CD4-positive, alpha-beta memory T cell (primary cell): ENCODE data around the gene RANBP6. TPM values are rescaled to one million over a fixed set of nuclear protein-coding genes. Genes with fewer than 3 reads are reported as not detected.

Experiments
- CTCF ChIA-PET: fragments of 350-600 bp; sonication (Branson Sonifier 250); formaldehyde crosslinking; loops from one replicate; lab custom pipeline; 2021; ENCODE audit warnings: inconsistent platforms; ENCODE audit not compliant: partially characterized antibody; lab: Charles Lee
- POLR2A ChIA-PET: fragments of 350-600 bp; sonication (Branson Sonifier 250); formaldehyde crosslinking; loops from one replicate; lab custom pipeline; 2021; ENCODE audit not compliant: partially characterized antibody; lab: Charles Lee
- DNase-seq, 5 donors: peaks; one replicate each; pipeline versions ENCODE4 v3.0.0 to v3.0.0-alpha.2; 2020 to 2022; ENCODE audit warnings: mixed read lengths in 1 of 5
- H3K27ac ChIP-seq: one replicate; pipeline ENCODE4 v1.7.0; 2013; ENCODE audit warnings: low read depth, low read length
- H3K27me3 ChIP-seq: 2 replicates; pipeline ENCODE4 v1.7.0; 2013; ENCODE audit warnings: mild to moderate bottlenecking, low read length, moderate library complexity; ENCODE audit not compliant: insufficient read depth
- H3K36me3 ChIP-seq: 2 replicates; pipeline ENCODE4 v1.7.0; 2013; ENCODE audit warnings: mild to moderate bottlenecking, low read length, moderate library complexity; ENCODE audit not compliant: insufficient read depth
- H3K4me1 ChIP-seq: 2 replicates; pipeline ENCODE4 v1.7.0; 2013; ENCODE audit warnings: mild to moderate bottlenecking, low read length, moderate library complexity; ENCODE audit not compliant: insufficient read depth
- H3K4me3 ChIP-seq, 2 donors: one replicate each; pipeline ENCODE4 v1.7.0; 2013; ENCODE audit warnings: low read length in 2 of 2, mild to moderate bottlenecking in 1 of 2
- H3K9me3 ChIP-seq, 2 donors: one replicate each; pipeline ENCODE4 v1.7.0; 2013; ENCODE audit warnings: low read length in 2 of 2, control low read depth in 1 of 2; ENCODE audit not compliant: control insufficient read depth in 1 of 2
- H3K27ac Mint-ChIP-seq, 7 donors: one replicate each; pipeline ENCODE4 v1.8.0; 2020 to 2021; ENCODE audit warnings: mixed read lengths in 7 of 7, mild to moderate bottlenecking in 6 of 7, inconsistent platforms in 3 of 7, moderate library complexity in 3 of 7
- H3K27me3 Mint-ChIP-seq, 2 donors: one replicate each; pipeline ENCODE4 v1.8.0; 2020 to 2021; ENCODE audit warnings: mixed read lengths in 2 of 2
- H3K36me3 Mint-ChIP-seq, 2 donors: one replicate each; pipeline ENCODE4 v1.8.0; 2020 to 2021; ENCODE audit warnings: mixed read lengths in 2 of 2, inconsistent platforms in 1 of 2, mild to moderate bottlenecking in 1 of 2
- H3K4me1 Mint-ChIP-seq, 4 donors: one replicate each; pipeline ENCODE4 v1.8.0; 2020 to 2021; ENCODE audit warnings: mixed read lengths in 4 of 4, mild to moderate bottlenecking in 1 of 4
- H3K4me3 Mint-ChIP-seq, 8 donors: one replicate each; pipeline ENCODE4 v1.8.0; 2020 to 2021; ENCODE audit warnings: mixed read lengths in 8 of 8, mild to moderate bottlenecking in 7 of 8, moderate library complexity in 6 of 8, inconsistent platforms in 3 of 8
- H3K9me3 Mint-ChIP-seq, 8 donors: one replicate each; pipeline ENCODE4 v1.8.0; 2020 to 2021; ENCODE audit warnings: mixed read lengths in 8 of 8, mild to moderate bottlenecking in 5 of 8, inconsistent platforms in 3 of 8, moderate library complexity in 1 of 8
- intact Hi-C: fragments of 100-400 bp; cut with micrococcal nuclease; formaldehyde crosslinking; loops from one replicate; pipeline ENCODE4 v1.15.1; 2023
- polyA plus RNA-seq, 2 donors: library from polyadenylated mRNA; unstranded; fragments of 300-500 nt; fragmentation: Illumina TruSeq; gene quantifications; one replicate each; pipeline ENCODE4 v1.2.3, GENCODE V29; 2021
- total RNA-seq, 2 experiments: library from RNA; stranded (reverse); gene quantifications; one replicate each; pipeline ENCODE4 v1.2.3, GENCODE V29; 2021

RANBP6 gene
- total and polyA plus RNA-seq, 4 experiments from 2014 or later: 20.4 to 36.7 (median 30.3) TPM

- H3K27me3 Mint-ChIP-seq: no peaks in the 10 kb centered on the region
- Histone ChIP-seq H3K36me3 (peaks cover 6% of the 10 kb centered on the region), H3K4me3 (no peak overlapping the region), H3K27ac (no peak overlapping the region), H3K4me1 (peaks cover 4% of the 10 kb centered on the region), H3K9me3 (no peaks in the 10 kb centered on the region), H3K27me3 (no peaks in the 10 kb centered on the region)
- H3K36me3 Mint-ChIP-seq: peaks cover 35 to 44% of the 10 kb centered on the region in 2 donors
- DNase-seq: no peak
- peak overlapping the region in 1 of 7 donors; percentile 66 for H3K27ac Mint-ChIP-seq
- H3K4me3 Mint-ChIP-seq: no peak overlapping the region
- no peaks in the 10 kb centered on the region for H3K9me3 Mint-ChIP-seq
- peaks cover 10 to 32% (median 19%) of the 10 kb centered on the region in 4 donors for H3K4me1 Mint-ChIP-seq
- CTCF ChIA-PET: interaction anchor here (0.9 kb wide), 1 partner anchor 36 kb away, joined by 3 read pairs; no protein-coding TSS in a partner anchor
- POLR2A ChIA-PET: interaction anchor here (1.1 kb wide), 1 partner anchor 19 kb away, joined by 3 read pairs; no protein-coding TSS in a partner anchor
- intact Hi-C loops: no loop called here
Measured at GRCh38 chr9:5988265-5988664, 27.2 kb downstream of the RANBP6 start.

GRCh38 chr9:5983042-5983441 is 32.4 kb downstream of the RANBP6 start:
- peaks cover under 1% of the 10 kb centered on the region for H3K36me3 ChIP-seq
- no peaks in the 10 kb centered on the region for H3K9me3 ChIP-seq
- no peak overlapping the region for H3K27ac ChIP-seq
- no peaks in the 10 kb centered on the region for H3K9me3 Mint-ChIP-seq
- DNase-seq: no peak
- H3K27me3 ChIP-seq: no peaks in the 10 kb centered on the region
- H3K36me3 Mint-ChIP-seq: peaks cover 47 to 65% of the 10 kb centered on the region in 2 donors
- H3K4me3 ChIP-seq: no peak overlapping the region
- H3K27ac Mint-ChIP-seq: peak overlapping the region in 3 of 7 donors; percentile 25 to 65 (median 38)
- no peaks in the 10 kb centered on the region for H3K27me3 Mint-ChIP-seq
- H3K4me1 ChIP-seq: no peaks in the 10 kb centered on the region
- CTCF ChIA-PET: no interaction called here
- intact Hi-C loops: no loop called here
- no peak overlapping the region for H3K4me3 Mint-ChIP-seq
- H3K4me1 Mint-ChIP-seq: peaks cover 0 to 16% (median 11%) of the 10 kb centered on the region in 4 donors
- POLR2A ChIA-PET: no interaction called here

GRCh38 chr9:5982317-5982716 is 33.1 kb downstream of the RANBP6 start:
- peaks cover 42 to 60% of the 10 kb centered on the region in 2 donors for H3K36me3 Mint-ChIP-seq
- DNase-seq: no peak
- H3K9me3 Mint-ChIP-seq: no peaks in the 10 kb centered on the region
- intact Hi-C loops: no loop called here
- H3K4me1 Mint-ChIP-seq: peaks cover 0 to 16% (median 11%) of the 10 kb centered on the region in 4 donors
- no peak overlapping the region for H3K4me3 Mint-ChIP-seq
- CTCF ChIA-PET: interaction anchor here (1.0 kb wide), 1 partner anchor 96 kb away, joined by 3 read pairs; no protein-coding TSS in a partner anchor
- H3K27ac Mint-ChIP-seq: no peak overlapping the region
- H3K36me3 ChIP-seq: no peaks in the 10 kb centered on the region
- no peaks in the 10 kb centered on the region for H3K9me3 ChIP-seq
- no peak overlapping the region for H3K27ac ChIP-seq
- H3K4me3 ChIP-seq: no peak overlapping the region
- no peaks in the 10 kb centered on the region for H3K27me3 Mint-ChIP-seq
- POLR2A ChIA-PET: no interaction called here
- no peaks in the 10 kb centered on the region for H3K4me1 ChIP-seq
- H3K27me3 ChIP-seq: no peaks in the 10 kb centered on the region

- Mint-ChIP-seq H3K36me3 (peaks cover 54 to 55% of the 10 kb centered on the region in 2 donors), H3K4me1 (peaks cover 9 to 23% (median 17%) of the 10 kb centered on the region in 4 donors)
Measured at GRCh38 chr9:5978523-5978922, 36.9 kb downstream of the RANBP6 start.

GRCh38 chr9:5976674-5977397 is 38.6 kb downstream of the RANBP6 start:
- DNase-seq: no peak
- no peaks in the 10 kb centered on the region for H3K27me3 Mint-ChIP-seq
- ChIA-PET POLR2A (no interaction called here), CTCF (no interaction called here)
- no peak overlapping the region for H3K4me3 Mint-ChIP-seq
- Histone ChIP-seq H3K36me3 (no peaks in the 10 kb centered on the region), H3K27ac (no peak overlapping the region), H3K9me3 (no peaks in the 10 kb centered on the region), H3K27me3 (no peaks in the 10 kb centered on the region), H3K4me1 (peaks cover 8% of the 10 kb centered on the region), H3K4me3 (no peak overlapping the region)
- peaks cover 0 to 1% (median 0%) of the 10 kb centered on the region in 8 donors for H3K9me3 Mint-ChIP-seq
- H3K36me3 Mint-ChIP-seq: peaks cover 51 to 53% of the 10 kb centered on the region in 2 donors
- intact Hi-C loops: no loop called here
- peak overlapping the region in 3 of 7 donors; percentile 65 to 80 (median 69) for H3K27ac Mint-ChIP-seq
- peaks cover 15 to 27% (median 20%) of the 10 kb centered on the region in 4 donors for H3K4me1 Mint-ChIP-seq

More at GRCh38 chr9:5978523-5978922, 36.9 kb downstream of the RANBP6 start:
- Histone ChIP-seq H3K4me3 (no peak overlapping the region), H3K27me3 (no peaks in the 10 kb centered on the region), H3K4me1 (peaks cover 8% of the 10 kb centered on the region), H3K27ac (no peak overlapping the region), H3K9me3 (no peaks in the 10 kb centered on the region), H3K36me3 (no peaks in the 10 kb centered on the region)
- POLR2A ChIA-PET: no interaction called here
- Mint-ChIP-seq H3K9me3 (peaks cover 0 to 1% (median 0%) of the 10 kb centered on the region in 8 donors), H3K4me3 (no peak overlapping the region), H3K27me3 (no peaks in the 10 kb centered on the region), H3K27ac (peak overlapping the region in 1 of 7 donors; percentile 46)
- CTCF ChIA-PET: interaction anchor here (1.3 kb wide), 1 partner anchor 10 kb away, joined by 3 read pairs; no protein-coding TSS in a partner anchor
- no peak for DNase-seq
- intact Hi-C loops: no loop called here

DNA sequence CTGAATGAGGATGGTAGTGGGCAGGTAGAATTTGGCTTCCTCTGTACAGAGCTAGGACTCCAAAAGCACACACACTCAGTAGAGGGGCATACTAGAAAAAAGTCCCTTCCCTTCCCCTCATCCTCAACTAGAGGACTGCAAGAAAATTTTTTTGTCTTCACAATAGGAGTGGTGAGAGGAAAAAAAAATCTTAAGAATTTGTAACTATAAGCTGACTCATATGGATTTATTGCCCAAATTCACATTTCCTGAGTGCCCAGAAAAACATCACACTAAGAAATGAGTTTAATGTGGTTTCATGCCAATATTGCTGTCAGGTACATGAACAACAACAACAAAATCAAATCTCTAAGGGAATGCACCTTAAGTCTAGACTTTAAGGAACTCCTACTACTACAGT is 43.7 kb downstream of the RANBP6 start:
- peaks cover 0 to 1% (median 0%) of the 10 kb centered on the region in 8 donors for H3K9me3 Mint-ChIP-seq
- ChIA-PET CTCF (no interaction called here), POLR2A (no interaction called here)
- H3K27ac Mint-ChIP-seq: peak overlapping the region in 1 of 7 donors; percentile 0
- Histone ChIP-seq H3K36me3 (peaks cover 11% of the 10 kb centered on the region), H3K9me3 (no peaks in the 10 kb centered on the region), H3K27me3 (no peaks in the 10 kb centered on the region), H3K27ac (no peak overlapping the region), H3K4me3 (no peak overlapping the region), H3K4me1 (peaks cover 3% of the 10 kb centered on the region)
- peaks cover 53 to 57% of the 10 kb centered on the region in 2 donors for H3K36me3 Mint-ChIP-seq
- DNase-seq: no peak
- no peaks in the 10 kb centered on the region for H3K27me3 Mint-ChIP-seq
- intact Hi-C loops: no loop called here
- no peak overlapping the region for H3K4me3 Mint-ChIP-seq
- H3K4me1 Mint-ChIP-seq: peaks cover 12 to 18% (median 15%) of the 10 kb centered on the region in 4 donors
